C1 segment of cervical spinal cord (tissue), 14 donors: Measurements from ENCODE around the gene CBX8.
A peak's percentile ranks its signal among the peaks of the same experiment; 100 is the strongest.

ENCODE experiments used
- DNase-seq, 14 donors: peaks; one replicate each; lab custom pipeline; 2025; lab: John Stamatoyannopoulos, UW

CBX8 gene

DNA sequence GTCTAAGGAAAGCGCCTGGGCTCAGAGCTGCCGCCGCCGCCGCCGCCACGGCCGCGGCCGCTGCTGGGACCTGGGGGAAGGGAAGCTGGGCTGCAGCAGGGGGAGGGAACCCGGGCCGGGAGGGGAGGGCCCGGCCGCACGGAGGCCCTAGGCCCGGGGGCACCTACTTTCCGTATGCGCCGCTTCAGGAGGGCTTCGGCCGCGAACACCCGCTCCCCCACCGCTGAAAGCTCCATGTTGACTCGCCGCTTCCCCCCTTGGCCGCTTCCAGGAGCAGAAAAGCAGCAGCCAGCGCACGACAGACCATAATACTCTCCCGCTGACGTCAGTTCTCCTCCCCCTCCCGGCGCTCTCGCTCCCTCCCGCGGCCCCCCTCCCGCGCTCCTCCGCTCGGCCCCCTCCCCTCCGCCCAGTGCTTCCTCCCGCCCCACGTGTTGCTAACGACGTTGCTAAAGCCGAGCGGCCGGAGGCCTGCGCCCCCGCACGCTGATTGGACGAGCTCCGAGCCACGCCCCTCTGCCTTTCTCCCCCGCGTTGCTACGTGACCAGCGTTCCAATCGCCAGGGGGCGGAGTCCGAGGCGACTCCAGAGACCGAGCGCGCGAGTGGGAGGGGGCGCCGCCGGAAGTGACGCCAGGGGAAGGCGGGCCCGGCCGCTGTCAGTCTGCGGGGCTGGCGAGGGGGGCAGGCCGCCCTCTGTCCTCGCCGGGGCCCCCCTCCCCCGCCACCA lies at the start of gene CBX8:
Gene CBX8 (minus strand): TSS at position 315 of the 729 bp plus-strand sequence. CDS start 79 bp downstream, at position 236.
- peak; percentile 95 to 100 (median 99) for DNase-seq

DNA sequence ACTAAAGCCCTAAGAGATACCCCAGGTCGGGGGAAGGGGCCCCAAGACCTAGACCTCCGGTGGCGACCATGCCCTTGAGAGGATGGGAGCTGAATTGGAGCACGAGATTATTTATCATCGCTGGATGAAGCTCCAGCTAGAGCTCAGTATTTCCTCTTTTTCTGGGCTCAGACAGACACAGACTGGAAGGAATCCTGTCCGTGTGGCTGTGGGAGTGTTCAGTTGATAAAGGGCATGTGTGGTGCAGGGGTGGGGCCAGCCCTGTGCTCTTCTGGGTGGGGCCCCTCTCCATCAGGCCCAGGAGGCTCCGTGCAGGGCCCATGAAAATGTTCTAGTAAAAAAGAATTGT lies 48.7 kb upstream of the CBX8 start:
- peak in 1 of 14 donors; percentile 9 for DNase-seq

DNA sequence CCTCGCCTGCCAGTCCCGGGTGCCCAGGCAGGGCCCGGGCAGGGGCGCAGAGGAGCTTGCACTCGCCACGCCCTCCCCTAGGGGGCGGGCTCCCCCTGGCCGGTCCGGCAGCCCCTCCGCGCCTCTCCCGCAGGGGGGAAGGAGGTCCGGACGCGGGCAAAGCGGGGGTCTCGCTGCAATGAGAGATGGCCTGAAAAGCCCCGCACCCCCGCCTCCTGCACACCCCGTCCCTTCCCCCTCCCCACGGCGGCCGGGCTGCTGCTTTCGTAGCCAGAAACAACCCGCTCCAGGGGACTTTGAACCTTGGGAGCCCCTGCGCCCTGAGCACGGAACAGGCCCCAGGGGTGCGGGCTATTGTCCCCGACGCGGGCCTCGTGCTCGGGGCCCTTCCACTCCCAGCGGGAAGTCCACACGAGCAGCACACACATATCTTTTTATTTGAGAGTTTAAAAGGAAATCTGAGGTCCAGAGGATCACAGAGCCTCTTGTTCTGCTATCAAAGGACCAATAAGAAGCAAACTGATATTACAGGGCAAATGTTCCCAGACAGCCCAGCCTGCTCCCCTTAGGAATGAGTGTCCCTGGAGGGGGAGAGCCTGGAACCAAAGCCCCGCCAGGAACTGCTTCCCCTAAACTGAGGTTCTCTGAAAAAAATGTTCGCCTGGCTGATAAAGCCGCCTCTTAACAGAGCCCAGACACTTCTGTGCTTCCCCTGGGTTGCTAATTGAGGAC lies 48.2 kb upstream of the CBX8 start:
- peak in 5 of 14 donors; percentile 31 to 63 (median 53) for DNase-seq

- DNase-seq, result peak in 5 of 14 donors; percentile 25 to 67 (median 44)
Observed at GRCh38 chr17:79843816-79844800, 47.2 kb upstream of the CBX8 start.

- DNase-seq, result no peak
Observed at GRCh38 chr17:79843474-79843815, 46.6 kb upstream of the CBX8 start.

DNA sequence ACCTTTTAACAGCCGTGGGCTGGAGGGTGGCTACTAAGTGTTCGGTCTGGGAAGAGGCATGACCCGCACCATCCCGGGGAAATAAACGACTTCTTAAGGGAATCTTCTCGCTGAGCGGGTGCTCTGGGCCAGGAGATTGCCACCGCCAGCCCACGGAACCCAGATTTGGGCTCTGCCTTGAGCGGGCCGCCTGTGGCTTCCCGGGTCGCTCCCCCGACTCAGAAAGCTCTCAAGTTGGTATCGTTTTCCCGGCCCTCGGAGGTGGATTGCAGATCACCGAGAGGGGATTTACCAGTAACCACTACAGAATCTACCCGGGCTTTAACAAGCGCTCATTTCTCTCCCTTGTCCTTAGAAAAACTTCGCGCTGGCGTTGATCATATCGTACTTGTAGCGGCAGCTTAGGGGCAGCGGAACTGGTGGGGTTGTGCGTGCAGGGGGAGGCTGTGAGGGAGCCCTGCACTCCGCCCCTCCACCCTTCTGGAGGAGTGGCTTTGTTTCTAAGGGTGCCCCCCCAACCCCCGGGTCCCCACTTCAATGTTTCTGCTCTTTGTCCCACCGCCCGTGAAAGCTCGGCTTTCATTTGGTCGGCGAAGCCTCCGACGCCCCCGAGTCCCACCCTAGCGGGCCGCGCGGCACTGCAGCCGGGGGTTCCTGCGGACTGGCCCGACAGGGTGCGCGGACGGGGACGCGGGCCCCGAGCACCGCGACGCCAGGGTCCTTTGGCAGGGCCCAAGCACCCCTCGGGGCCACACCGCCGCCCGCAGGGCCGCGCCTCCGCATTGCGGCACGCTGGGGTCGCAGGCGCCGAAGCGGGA lies 46.0 kb upstream of the CBX8 start:
- no peak for DNase-seq

GRCh38 chr17:79842136-79842655 lies 45.3 kb upstream of the CBX8 start:
- no peak for DNase-seq

GRCh38 chr17:79841369-79842135 lies 44.7 kb upstream of the CBX8 start:
- no peak for DNase-seq

GRCh38 chr17:79840989-79841286 lies 44.1 kb upstream of the CBX8 start:
- DNase-seq, result no peak

DNA sequence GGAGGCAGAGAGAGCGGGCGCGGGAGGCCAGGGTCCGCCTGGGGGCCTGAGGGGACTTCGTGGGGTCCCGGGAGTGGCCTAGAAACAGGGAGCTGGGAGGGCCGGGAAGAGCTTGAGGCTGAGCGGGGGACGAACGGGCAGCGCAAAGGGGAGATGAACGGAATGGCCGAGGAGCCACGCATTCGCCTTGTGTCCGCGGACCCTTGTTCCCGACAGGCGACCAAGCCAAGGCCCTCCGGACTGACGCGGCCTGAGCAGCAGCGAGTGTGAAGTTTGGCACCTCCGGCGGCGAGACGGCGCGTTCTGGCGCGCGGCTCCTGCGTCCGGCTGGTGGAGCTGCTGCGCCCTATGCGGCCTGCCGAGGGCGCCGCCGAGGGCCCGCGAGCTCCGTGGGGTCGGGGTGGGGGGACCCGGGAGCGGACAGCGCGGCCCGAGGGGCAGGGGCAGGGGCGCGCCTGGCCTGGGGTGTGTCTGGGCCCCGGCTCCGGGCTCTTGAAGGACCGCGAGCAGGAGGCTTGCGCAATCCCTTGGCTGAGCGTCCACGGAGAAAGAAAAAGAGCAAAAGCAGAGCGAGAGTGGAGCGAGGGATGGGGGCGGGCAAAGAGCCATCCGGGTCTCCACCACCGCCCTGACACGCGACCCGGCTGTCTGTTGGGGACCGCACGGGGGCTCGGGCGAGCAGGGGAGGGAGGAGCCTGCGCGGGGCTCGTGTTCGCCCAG lies 43.6 kb upstream of the CBX8 start:
- peak in 2 of 14 donors; percentile 29 to 34 for DNase-seq

- DNase-seq, result peak; percentile 23 to 95 (median 86)
Observed at GRCh38 chr17:79839356-79840268, 42.7 kb upstream of the CBX8 start, which contains the start of gene CBX4. CBX4 (minus strand) TSS chr17:79839440; CDS start chr17:79839251, 189 bp downstream.

- peak in 11 of 14 donors; percentile 44 to 84 (median 60) for DNase-seq
Observed at GRCh38 chr17:79838522-79839274, 41.8 kb upstream of the CBX8 start.

GRCh38 chr17:79837888-79838521 lies 41.1 kb upstream of the CBX8 start:
- peak in 4 of 14 donors; percentile 35 to 63 (median 46) for DNase-seq

GRCh38 chr17:79836972-79837887 lies 40.4 kb upstream of the CBX8 start:
- DNase-seq, result peak in 2 of 14 donors; percentile 13 to 17

DNA sequence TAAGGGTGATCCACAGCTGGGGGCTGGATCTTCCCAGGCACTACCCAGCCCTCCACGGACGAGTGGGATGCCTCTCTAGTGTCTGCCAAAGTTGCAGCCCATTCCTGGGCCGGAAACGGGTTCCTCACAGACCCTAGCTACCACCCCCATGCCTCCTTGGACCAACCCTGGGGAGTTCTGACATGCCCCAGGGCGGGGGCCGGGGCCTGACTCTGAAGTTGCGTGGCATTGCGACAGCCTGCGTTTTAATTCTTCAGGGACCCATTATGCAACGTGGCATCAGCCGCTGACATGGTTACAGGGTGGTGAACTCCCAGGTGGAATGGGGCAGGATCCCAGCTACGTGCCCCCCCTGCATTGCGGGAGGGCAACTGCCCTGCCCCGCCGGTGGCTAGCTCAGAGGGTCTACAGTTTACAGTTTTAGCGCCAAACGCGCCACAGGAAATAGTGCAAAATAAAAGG lies 39.7 kb upstream of the CBX8 start:
- DNase-seq, result no peak
